Sigmoid colon (tissue), 7 donors: Measurements from ENCODE around the gene OR13C9. TPM values are rescaled to one million over a fixed set of nuclear protein-coding genes. Genes with fewer than 3 reads are reported as not detected.
"Not testable (repeated sequence)": the region's sequence is repeated elsewhere in the genome, so short reads cannot be mapped to it uniquely, and the experiment has no call there.

Experiments
- DNase-seq: peaks from one replicate; pipeline ENCODE4 v3.0.0-alpha.2; 2019
- H3K27ac ChIP-seq, 4 donors: fragments of 200-600 bp; sonication (generic); one replicate each; pipeline ENCODE4 v1.5.1; 2016 to 2019; ENCODE audit warnings: mild to moderate bottlenecking in 1 of 4
- H3K27me3 ChIP-seq, 3 donors: fragments of 200-600 bp; sonication (generic); one replicate each; pipeline ENCODE4 v1.5.1; 2019; ENCODE audit warnings: mild to moderate bottlenecking in 1 of 3
- H3K36me3 ChIP-seq, 4 donors: fragments of 200-600 bp; sonication (generic); one replicate each; pipeline ENCODE4 v1.5.1; 2016 to 2019
- H3K4me1 ChIP-seq, 4 donors: fragments of 200-600 bp; sonication (generic); one replicate each; pipeline ENCODE4 v1.5.1; 2017 to 2019
- H3K4me3 ChIP-seq, 4 donors: fragments of 200-600 bp; sonication (generic); one replicate each; pipeline ENCODE4 v1.5.1; 2017 to 2019; ENCODE audit warnings: mild to moderate bottlenecking in 2 of 4, moderate library complexity in 1 of 4
- H3K9me3 ChIP-seq, 4 donors: fragments of 200-600 bp in 3 of 4; sonication (generic) in 3 of 4; one replicate each; pipeline versions ENCODE4 v1.5.1 to v1.6.1; 2013 to 2019
- EP300 ChIP-seq, 4 donors: sonication (generic); formaldehyde crosslinking; IDR thresholded peaks; one replicate each; pipeline ENCODE4 v1.6.1; 2017; ENCODE audit warnings: antibody characterized with exemption in 4 of 4
- POLR2A ChIP-seq, 2 donors: fragments of 450-650 bp; IDR thresholded peaks; one replicate each; pipeline ENCODE4 v1.6.1; 2016; ENCODE audit warnings: antibody characterized with exemption in 2 of 2, mild to moderate bottlenecking in 2 of 2, moderate library complexity in 2 of 2
- POLR2AphosphoS5 ChIP-seq, 4 donors: sonication (generic); formaldehyde crosslinking; IDR thresholded peaks; one replicate each; pipeline ENCODE4 v1.6.1; 2017; ENCODE audit warnings: antibody characterized with exemption in 4 of 4
- WGBS, 2 donors: extraction: QIAGEN DNeasy Blood & Tissue Kit; methylation state at CpG; one replicate each; pipeline ENCODE4 v1.1.7; 2013; 5-methylcytosine and 5-hydroxymethylcytosine counted together
- intact Hi-C: fragments of 100-400 bp; cut with DNase I; formaldehyde crosslinking; loops from one replicate; pipeline ENCODE4 v1.15.1; 2023
- polyA plus RNA-seq, 3 donors: library from polyadenylated mRNA; stranded (reverse); fragments of 200-250 nt; gene quantifications; one replicate each; pipeline ENCODE4 v1.2.3, GENCODE V29; 2013
- total RNA-seq, 4 donors: library from RNA; depleted of rRNA; stranded (reverse); fragments of >200 nt; gene quantifications; one replicate each; pipeline ENCODE4 v1.1.0, GENCODE V29; 2016
- TF ChIP-seq, protein P1 (sequence below), 4 experiments: fragments of 450-650 bp in 3 of 4; fragments of 200-600 bp in 1 of 4; IDR thresholded peaks; one replicate each; pipeline ENCODE4 v1.5.1; 2016 to 2019; ENCODE audit warnings: antibody characterized with exemption in 4 of 4, mild to moderate bottlenecking in 3 of 4, moderate library complexity in 2 of 4
- donor health status: healthy with polysubstance abuse.
- donor health status: Bipolar disorder and iron deficiency.
- donor health status: healthy.

OR13C9 gene, protein sequence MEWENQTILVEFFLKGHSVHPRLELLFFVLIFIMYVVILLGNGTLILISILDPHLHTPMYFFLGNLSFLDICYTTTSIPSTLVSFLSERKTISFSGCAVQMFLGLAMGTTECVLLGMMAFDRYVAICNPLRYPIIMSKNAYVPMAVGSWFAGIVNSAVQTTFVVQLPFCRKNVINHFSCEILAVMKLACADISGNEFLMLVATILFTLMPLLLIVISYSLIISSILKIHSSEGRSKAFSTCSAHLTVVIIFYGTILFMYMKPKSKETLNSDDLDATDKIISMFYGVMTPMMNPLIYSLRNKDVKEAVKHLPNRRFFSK
- total RNA-seq (under 1 TPM in 1 of 4 donors, not detected in 3; 0.36 TPM), polyA plus RNA-seq (not detected)

DNA sequence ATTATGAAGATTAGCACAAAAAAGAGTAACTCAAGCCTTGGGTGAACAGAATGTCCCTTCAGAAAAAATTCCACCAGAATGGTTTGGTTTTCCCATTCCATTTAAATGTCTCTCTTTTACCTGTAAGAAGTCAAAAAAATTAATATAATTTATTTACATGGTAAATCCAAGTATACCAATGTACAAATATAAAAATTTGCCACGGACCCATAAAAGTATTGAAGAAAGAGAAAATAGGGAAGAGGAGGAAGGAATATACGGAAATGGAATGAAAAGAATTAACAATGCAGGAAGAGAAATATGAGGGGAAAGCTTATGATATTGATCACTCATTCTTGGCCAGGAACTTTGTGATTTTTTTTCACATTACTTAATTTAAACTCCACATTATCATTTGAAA lies at the start of gene OR13C9:
TSS of gene OR13C9 (minus strand) at position 101 of the 400 bp plus-strand sequence. CDS start at position 101, 0 bp downstream.
- DNase-seq = no peak
- Histone ChIP-seq H3K4me1 (no peaks in the 10 kb centered on the region), H3K27ac (no peak within 1 kb of the TSS), H3K4me3 (no peak within 1 kb of the TSS), H3K9me3 (no peaks in the 10 kb centered on the region), H3K27me3 (no peaks in the 10 kb centered on the region), H3K36me3 (no peaks in the 10 kb centered on the region)
- WGBS, 2 donors = 75 to 77% methylated on average over 2 of the region's 2 CpGs
- intact Hi-C loops = no loop called here
- TF ChIP-seq, protein P1, sequence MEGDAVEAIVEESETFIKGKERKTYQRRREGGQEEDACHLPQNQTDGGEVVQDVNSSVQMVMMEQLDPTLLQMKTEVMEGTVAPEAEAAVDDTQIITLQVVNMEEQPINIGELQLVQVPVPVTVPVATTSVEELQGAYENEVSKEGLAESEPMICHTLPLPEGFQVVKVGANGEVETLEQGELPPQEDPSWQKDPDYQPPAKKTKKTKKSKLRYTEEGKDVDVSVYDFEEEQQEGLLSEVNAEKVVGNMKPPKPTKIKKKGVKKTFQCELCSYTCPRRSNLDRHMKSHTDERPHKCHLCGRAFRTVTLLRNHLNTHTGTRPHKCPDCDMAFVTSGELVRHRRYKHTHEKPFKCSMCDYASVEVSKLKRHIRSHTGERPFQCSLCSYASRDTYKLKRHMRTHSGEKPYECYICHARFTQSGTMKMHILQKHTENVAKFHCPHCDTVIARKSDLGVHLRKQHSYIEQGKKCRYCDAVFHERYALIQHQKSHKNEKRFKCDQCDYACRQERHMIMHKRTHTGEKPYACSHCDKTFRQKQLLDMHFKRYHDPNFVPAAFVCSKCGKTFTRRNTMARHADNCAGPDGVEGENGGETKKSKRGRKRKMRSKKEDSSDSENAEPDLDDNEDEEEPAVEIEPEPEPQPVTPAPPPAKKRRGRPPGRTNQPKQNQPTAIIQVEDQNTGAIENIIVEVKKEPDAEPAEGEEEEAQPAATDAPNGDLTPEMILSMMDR (IDR thresholded peaks at IDR 0.05) = no peak

DNA sequence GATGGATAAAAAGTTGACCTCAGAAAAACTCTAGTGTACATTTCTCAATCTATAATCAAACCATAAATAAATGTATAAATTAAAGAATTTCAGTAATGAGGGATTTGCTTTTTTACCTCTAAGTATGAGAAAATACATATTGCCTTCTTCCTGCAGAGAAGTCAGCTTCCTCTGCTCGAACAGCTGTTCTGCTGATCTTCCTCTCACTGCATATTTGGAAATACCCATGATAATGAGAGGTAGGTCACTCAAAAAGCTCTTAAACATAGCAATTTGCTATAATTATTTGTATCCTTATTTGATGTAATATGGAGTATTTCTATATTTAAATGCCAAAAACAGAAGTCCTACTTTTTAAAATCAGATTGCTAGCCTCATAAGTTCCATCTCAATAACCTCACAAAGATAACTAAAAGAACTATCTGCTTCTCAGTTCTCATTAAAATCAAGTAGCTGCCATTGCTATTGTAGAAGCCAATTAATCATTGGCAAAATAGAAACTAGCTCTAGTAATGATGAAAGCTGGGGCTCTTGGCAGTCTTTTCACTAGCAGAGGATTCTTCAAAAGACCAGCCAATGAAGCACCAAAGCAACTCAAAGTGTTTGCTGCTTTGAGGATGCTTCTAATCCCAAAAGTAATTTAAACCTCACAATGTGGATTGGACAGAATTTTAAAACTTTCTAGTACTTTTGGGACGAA lies 40.6 kb upstream of the OR13C9 start:
- WGBS, 2 donors = 58 to 63% methylated on average over 2 of the region's 2 CpGs
- H3K27ac ChIP-seq = no peak overlapping the region
- H3K4me1 ChIP-seq = no peaks in the 10 kb centered on the region
- H3K36me3 ChIP-seq = no peaks in the 10 kb centered on the region
- H3K9me3 ChIP-seq = no peaks in the 10 kb centered on the region
- intact Hi-C loops = no loop called here
- no peak overlapping the region for H3K4me3 ChIP-seq
- H3K27me3 ChIP-seq = no peaks in the 10 kb centered on the region
- no peak for DNase-seq
- TF ChIP-seq POLR2AphosphoS5 (IDR thresholded peaks at IDR 0.05) = no peak
- TF ChIP-seq, protein P1 (IDR thresholded peaks at IDR 0.05) = no peak
- TF ChIP-seq POLR2A (IDR thresholded peaks at IDR 0.05) = no peak
- no peak for TF ChIP-seq EP300 (IDR thresholded peaks at IDR 0.05)

DNA sequence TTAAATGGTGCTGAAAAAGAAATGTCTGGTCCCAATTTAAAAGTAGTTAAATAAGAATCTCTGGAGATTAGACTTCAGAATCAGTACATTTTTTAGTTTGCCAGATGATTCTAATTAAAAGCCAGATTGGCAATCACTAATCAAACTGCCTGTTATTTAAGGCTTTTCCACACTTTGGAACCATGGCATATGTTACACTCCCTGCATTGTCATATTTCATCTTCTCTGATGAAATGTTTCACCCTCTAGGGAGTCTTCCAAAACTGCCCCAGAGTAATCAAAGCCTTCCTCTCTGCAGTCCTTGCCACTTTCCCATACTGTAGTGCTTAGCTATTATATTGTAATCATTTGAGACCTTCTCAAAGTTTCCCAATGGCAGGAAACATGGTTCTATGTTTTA lies 17.5 kb upstream of the OR13C9 start:
- H3K27ac ChIP-seq = no peak overlapping the region
- no peak for TF ChIP-seq EP300 (IDR thresholded peaks at IDR 0.05)
- TF ChIP-seq, protein P1 (IDR thresholded peaks at IDR 0.05) = no peak
- TF ChIP-seq POLR2A (IDR thresholded peaks at IDR 0.05) = no peak
- TF ChIP-seq POLR2AphosphoS5 (IDR thresholded peaks at IDR 0.05) = no peak
- H3K36me3 ChIP-seq = no peaks in the 10 kb centered on the region
- H3K4me3 ChIP-seq = no peak overlapping the region
- DNase-seq = no peak
- intact Hi-C loops = no loop called here
- no peaks in the 10 kb centered on the region for H3K4me1 ChIP-seq
- no peaks in the 10 kb centered on the region for H3K27me3 ChIP-seq
- H3K9me3 ChIP-seq = peaks cover 0 to 9% (median 2%) of the 10 kb centered on the region in 4 donors

DNA sequence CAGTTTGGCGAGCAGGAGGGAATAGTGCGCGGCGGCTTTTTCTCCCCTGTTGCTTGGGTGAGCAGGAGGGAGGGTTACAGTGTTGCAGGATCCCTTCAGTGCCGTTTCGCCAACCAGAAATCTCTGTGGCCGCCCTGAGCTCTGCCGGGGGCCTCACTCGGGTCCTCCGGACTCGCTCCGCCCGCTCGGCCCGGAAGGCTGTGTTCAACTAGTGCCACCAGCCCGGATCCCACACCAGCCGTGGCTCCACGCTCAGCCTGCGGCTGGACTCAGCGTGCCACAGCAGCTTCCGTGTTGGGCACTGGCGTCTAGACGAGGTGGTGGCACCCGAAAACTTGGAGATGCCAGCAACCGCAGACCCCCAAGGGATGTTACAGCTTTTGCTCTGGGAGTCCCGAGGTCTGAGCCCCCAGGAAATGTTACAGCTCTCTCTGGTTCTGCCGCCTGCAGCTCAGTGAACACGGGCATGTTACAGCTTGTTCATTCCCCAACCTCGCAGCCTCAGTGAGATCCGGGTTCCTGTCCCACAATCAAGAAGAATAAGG lies 16.0 kb upstream of the OR13C9 start:
- TF ChIP-seq POLR2AphosphoS5 (IDR thresholded peaks at IDR 0.05) (no peak), POLR2A (IDR thresholded peaks at IDR 0.05) (no peak)
- Histone ChIP-seq H3K9me3 (peaks cover 0 to 7% (median 2%) of the 10 kb centered on the region in 4 donors), H3K4me1 (no peaks in the 10 kb centered on the region), H3K4me3 (no peak overlapping the region), H3K27me3 (no peaks in the 10 kb centered on the region), H3K27ac (no peak overlapping the region), H3K36me3 (no peaks in the 10 kb centered on the region)
- no peak for DNase-seq
- intact Hi-C loops = no loop called here
- WGBS, 2 donors = 94 to 95% methylated on average over 30 of the region's 30 CpGs

DNA sequence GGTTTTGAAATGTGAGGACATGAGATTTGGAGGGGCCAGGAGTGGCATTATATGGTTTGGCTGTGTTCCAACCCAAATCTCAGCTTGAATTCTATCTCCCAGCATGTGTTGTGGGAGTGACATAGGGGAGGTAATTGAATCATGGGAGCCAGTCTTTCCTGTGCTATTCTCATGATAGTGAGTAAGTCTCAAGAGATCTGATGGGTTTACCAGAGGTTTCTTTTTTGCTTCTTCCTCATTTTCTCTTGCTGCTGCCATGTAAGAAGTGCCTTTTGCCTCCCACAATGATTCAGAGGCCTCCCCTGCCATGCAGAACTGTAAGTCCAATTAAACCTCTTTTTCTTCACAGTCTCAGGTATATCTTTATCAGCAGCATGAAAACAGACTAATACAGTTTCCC lies 8.0 kb upstream of the OR13C9 start:
- intact Hi-C loops, H3K36me3 ChIP-seq: not testable (repeated sequence)

More for the DNA sequence above, 8.0 kb upstream of the OR13C9 start:
- H3K27me3 ChIP-seq, H3K9me3 ChIP-seq, DNase-seq, H3K27ac ChIP-seq, H3K4me3 ChIP-seq, H3K4me1 ChIP-seq: not testable (repeated sequence)
